Measurements from ENCODE around the gene LINC01488. TPM values are rescaled to one million over a fixed set of nuclear protein-coding genes. Genes with fewer than 3 reads are reported as not detected.

LINC01488 gene
- total RNA-seq, 1 donor from 2014 or later, result not detected

DNA sequence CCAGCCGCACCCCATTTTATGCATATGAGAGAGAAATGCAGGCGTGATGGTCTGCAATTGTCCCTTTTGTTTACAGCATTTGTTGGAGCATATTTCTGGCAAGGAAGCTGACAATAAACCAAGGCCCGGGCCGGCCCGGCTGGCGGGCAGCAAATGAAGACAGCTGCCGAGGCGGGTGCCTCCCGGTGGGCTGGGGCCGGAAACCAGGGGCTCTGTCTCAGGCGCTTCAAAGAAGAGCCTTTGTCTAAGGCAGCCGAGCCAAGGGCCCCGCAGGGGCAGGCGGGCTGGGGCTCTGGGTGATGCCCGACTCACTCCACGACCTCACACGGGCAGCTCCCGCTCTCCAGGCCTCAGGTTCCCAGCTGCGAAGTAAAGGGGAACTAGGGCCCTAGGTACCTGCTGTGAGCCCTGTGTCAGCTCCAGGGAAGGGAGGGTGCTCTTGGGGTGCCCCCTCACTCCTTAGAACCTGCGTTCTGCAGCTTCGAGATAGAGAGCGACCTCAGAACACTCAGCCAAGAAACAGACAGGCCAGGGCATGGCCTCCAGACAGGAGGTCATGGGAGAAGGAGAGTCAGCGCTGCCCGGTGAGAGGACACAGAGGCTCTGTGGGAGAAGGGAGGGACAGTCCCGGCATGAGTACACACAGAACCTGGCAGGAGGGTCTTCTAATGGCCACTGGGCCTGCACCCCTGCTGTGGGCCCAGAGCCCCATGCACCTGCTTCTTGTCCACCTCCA lies 2.4 kb downstream of the LINC01488 start:
- Mint-ChIP-seq H3K27ac (ENCODE audit: unreplicated experiment) (no peak overlapping the region), H3K36me3 (ENCODE audit: low read depth, unreplicated experiment) (no peaks in the 10 kb centered on the region), H3K4me1 (ENCODE audit: unreplicated experiment) (no peaks in the 10 kb centered on the region), H3K4me3 (ENCODE audit: unreplicated experiment) (no peak overlapping the region), H3K9me3 (ENCODE audit: unreplicated experiment) (no peaks in the 10 kb centered on the region), H3K27me3 (ENCODE audit: unreplicated experiment) (peaks cover 5% of the 10 kb centered on the region)
- DNase-seq (ENCODE audit: low spot score), result no peak
- TF ChIP-seq, protein P1, sequence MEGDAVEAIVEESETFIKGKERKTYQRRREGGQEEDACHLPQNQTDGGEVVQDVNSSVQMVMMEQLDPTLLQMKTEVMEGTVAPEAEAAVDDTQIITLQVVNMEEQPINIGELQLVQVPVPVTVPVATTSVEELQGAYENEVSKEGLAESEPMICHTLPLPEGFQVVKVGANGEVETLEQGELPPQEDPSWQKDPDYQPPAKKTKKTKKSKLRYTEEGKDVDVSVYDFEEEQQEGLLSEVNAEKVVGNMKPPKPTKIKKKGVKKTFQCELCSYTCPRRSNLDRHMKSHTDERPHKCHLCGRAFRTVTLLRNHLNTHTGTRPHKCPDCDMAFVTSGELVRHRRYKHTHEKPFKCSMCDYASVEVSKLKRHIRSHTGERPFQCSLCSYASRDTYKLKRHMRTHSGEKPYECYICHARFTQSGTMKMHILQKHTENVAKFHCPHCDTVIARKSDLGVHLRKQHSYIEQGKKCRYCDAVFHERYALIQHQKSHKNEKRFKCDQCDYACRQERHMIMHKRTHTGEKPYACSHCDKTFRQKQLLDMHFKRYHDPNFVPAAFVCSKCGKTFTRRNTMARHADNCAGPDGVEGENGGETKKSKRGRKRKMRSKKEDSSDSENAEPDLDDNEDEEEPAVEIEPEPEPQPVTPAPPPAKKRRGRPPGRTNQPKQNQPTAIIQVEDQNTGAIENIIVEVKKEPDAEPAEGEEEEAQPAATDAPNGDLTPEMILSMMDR (IDR thresholded peaks at IDR 0.05; ENCODE audit: unreplicated experiment), result no peak

DNA sequence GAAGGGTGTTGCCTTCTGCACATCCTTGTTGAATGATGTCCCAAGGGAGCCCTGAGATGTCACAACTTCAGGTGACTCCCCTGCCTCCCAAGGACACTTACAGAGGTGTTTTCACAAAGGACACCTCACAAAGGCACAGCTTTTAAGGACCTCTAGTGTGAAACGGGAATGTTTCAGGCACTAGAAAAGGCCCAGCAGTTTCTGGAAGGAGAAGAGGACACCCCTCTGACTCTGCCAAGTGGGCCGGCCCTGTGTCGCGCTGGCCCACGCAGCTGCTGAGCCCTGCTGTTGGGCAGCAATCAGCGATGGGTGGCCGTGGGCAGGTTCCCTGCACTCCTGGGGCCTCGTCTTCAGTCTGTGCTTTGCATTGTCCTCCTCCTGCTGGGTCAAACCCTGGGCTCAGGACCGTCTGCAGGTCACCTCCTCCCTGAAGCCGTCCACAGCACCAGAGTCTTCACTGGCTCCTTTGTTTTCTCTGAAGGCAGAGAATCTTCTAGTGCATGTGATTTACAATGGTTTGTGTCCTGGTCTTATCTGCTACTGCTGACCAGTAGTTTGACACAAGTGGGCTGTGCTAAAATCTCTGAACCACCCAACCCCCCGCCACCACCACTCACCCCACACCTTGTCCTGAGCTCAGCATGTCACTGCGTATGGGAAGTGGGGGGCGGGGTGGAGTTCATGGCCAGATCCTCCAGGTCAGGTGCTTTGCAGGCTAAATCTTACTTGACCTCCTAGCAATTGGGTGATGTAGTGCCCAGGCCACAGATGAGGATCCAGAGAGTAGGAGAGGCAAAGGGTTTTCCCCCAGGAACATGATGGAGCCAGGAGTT lies 3.2 kb downstream of the LINC01488 start:
- Mint-ChIP-seq H3K27ac (ENCODE audit: unreplicated experiment) (no peak overlapping the region), H3K4me3 (ENCODE audit: unreplicated experiment) (no peak overlapping the region), H3K9me3 (ENCODE audit: unreplicated experiment) (no peaks in the 10 kb centered on the region), H3K27me3 (ENCODE audit: unreplicated experiment) (peaks cover 5% of the 10 kb centered on the region), H3K36me3 (ENCODE audit: low read depth, unreplicated experiment) (no peaks in the 10 kb centered on the region), H3K4me1 (ENCODE audit: unreplicated experiment) (no peaks in the 10 kb centered on the region)
- no peak for DNase-seq (ENCODE audit: low spot score)
- TF ChIP-seq, protein P1 (IDR thresholded peaks at IDR 0.05; ENCODE audit: unreplicated experiment), result no peak

DNA sequence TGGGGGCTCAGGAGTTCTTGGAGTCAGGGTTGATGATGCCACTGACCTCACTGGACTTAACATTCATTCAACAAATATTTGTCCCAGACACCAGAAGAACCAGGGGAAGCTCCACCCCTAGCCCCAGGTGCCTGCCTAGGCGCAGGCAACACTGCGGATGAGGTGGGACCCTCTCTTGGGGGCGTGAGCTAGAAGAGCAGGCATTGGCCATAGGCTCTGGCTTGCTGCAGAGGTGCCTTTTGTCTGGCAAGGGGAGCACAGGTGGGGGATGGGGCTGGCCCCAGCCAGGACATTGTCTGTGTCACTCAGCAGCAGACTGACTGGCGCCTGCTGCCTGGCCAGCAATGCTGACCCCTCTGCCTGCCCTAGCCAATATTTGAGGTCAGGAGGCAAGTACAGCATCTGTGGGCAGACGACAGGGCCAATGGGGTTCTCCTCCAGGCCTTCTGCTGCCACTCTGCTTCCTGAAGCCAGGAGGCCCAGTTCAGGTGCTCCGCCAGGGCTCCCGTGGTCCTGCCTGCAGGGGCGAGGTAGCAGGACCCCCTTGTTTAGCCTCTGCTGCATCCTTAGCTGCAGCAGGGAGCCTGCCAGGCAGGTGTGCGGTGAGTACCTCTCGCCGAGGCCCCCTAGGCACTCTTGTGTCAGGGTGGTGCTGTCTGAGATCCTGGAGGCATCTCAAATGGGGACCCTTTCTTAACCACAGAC lies 4.0 kb downstream of the LINC01488 start:
- H3K4me1 Mint-ChIP-seq (ENCODE audit: unreplicated experiment), result no peaks in the 10 kb centered on the region
- H3K4me3 Mint-ChIP-seq (ENCODE audit: unreplicated experiment), result no peak overlapping the region
- H3K27me3 Mint-ChIP-seq (ENCODE audit: unreplicated experiment), result peaks cover 2% of the 10 kb centered on the region
- DNase-seq (ENCODE audit: low spot score), result no peak
- no peaks in the 10 kb centered on the region for H3K36me3 Mint-ChIP-seq (ENCODE audit: low read depth, unreplicated experiment)
- H3K27ac Mint-ChIP-seq (ENCODE audit: unreplicated experiment), result no peak overlapping the region
- TF ChIP-seq, protein P1 (IDR thresholded peaks at IDR 0.05; ENCODE audit: unreplicated experiment), result no peak
- H3K9me3 Mint-ChIP-seq (ENCODE audit: unreplicated experiment), result no peaks in the 10 kb centered on the region

DNA sequence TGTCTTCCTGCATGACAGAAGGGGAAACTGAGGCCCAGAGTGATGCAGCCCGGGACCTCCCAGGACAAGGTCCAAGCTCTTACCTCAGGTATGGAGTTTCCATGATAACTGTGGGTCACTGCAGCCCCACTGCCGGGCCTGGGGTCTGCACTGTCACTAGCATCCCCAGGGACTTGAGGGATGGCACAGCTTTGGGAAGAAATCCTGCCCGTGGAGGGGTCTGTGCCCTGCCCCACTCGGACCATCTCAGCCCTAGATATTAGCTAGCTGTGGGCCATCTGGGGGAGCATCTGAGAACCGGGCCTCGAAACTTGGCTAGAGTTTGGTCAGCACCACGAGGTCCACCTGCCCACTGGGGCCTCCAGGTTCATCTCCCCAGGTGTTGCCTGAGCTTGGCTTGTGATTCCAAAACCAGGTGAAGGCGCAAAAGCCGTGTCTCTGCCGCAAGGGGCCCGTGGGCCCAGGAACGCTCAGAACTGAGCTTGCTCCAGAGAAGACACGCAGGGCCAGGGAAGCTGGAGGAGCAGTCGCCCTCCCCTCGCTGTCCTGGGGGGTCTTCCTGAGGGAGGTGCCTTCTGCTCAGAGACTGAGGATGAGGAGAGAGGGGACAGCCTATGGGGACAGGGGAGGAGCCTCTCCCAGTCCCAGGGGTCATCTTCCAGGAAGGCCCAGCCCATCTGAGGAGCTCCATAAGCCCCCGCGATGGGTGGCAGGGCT lies 4.8 kb downstream of the LINC01488 start:
- TF ChIP-seq, protein P1 (IDR thresholded peaks at IDR 0.05; ENCODE audit: unreplicated experiment), result no peak
- peaks cover 2% of the 10 kb centered on the region for H3K27me3 Mint-ChIP-seq (ENCODE audit: unreplicated experiment)

More for the DNA sequence above, 4.8 kb downstream of the LINC01488 start:
- Mint-ChIP-seq H3K9me3 (ENCODE audit: unreplicated experiment) (no peaks in the 10 kb centered on the region), H3K27ac (ENCODE audit: unreplicated experiment) (no peak overlapping the region), H3K36me3 (ENCODE audit: low read depth, unreplicated experiment) (no peaks in the 10 kb centered on the region), H3K4me1 (ENCODE audit: unreplicated experiment) (no peaks in the 10 kb centered on the region), H3K4me3 (ENCODE audit: unreplicated experiment) (no peak overlapping the region)
- no peak for DNase-seq (ENCODE audit: low spot score)

Data from endothelial cell (in vitro differentiated cells).